Activated B cell treated with CpG ODN at 0.5 μM for 24 hours (primary cell): Measurements from ENCODE around the gene YBX2. TPM values are rescaled to one million over a fixed set of nuclear protein-coding genes. Genes with fewer than 3 reads are reported as not detected.
A peak's percentile ranks its signal among the peaks of the same experiment; 100 is the strongest.

ENCODE experiments used
- ATAC-seq: fragments of 200-7000 bp; cut with Tn5 transposase; one replicate; pipeline ENCODE4 v1.10.0; 2021; ENCODE audit warnings: low read depth, mild to moderate bottlenecking, moderate library complexity
- CTCF ChIA-PET: fragments of 350-600 bp; sonication (Branson Sonifier 250); formaldehyde crosslinking; loops from one replicate; lab custom pipeline; 2021; ENCODE audit warnings: antibody characterized with exemption; lab: Charles Lee
- POLR2A ChIA-PET: fragments of 350-600 bp; sonication (Branson Sonifier 250); formaldehyde crosslinking; loops from one replicate; lab custom pipeline; 2021; ENCODE audit warnings: antibody characterized with exemption; lab: Charles Lee
- DNase-seq: peaks from one replicate; pipeline ENCODE4 v3.0.0; 2022
- H3K27ac Mint-ChIP-seq: one replicate; pipeline ENCODE4 v1.8.0; 2020; ENCODE audit warnings: mixed read lengths
- H3K27me3 Mint-ChIP-seq: one replicate; pipeline ENCODE4 v1.8.0; 2021; ENCODE audit warnings: mixed read lengths
- H3K36me3 Mint-ChIP-seq: one replicate; pipeline ENCODE4 v1.8.0; 2021; ENCODE audit warnings: low read depth, mixed read lengths
- H3K4me1 Mint-ChIP-seq: one replicate; pipeline ENCODE4 v1.8.0; 2021; ENCODE audit warnings: mixed read lengths
- H3K4me3 Mint-ChIP-seq: one replicate; pipeline ENCODE4 v1.8.0; 2020; ENCODE audit warnings: mild to moderate bottlenecking, mixed read lengths
- H3K9me3 Mint-ChIP-seq: one replicate; pipeline ENCODE4 v1.8.0; 2020; ENCODE audit warnings: mixed read lengths
- CTCF ChIP-seq: fragments of 200-600 bp; IDR thresholded peaks from one replicate; pipeline ENCODE4 v1.8.0; 2022; ENCODE audit warnings: antibody characterized with exemption, mild to moderate bottlenecking
- intact Hi-C: fragments of 100-400 bp; cut with micrococcal nuclease; formaldehyde crosslinking; loops from one replicate; pipeline ENCODE4 v1.15.1; 2024
- total RNA-seq: library from RNA; stranded (reverse); gene quantifications from 2 replicates; pipeline ENCODE4 v1.2.3, GENCODE V29; 2022

YBX2 gene
- total RNA-seq, 1 donor from 2014 or later: 0.16 TPM

- no peak overlapping the region for H3K27ac Mint-ChIP-seq
Observed at GRCh38 chr17:7318121-7318860, 23.9 kb upstream of the YBX2 start.

DNA sequence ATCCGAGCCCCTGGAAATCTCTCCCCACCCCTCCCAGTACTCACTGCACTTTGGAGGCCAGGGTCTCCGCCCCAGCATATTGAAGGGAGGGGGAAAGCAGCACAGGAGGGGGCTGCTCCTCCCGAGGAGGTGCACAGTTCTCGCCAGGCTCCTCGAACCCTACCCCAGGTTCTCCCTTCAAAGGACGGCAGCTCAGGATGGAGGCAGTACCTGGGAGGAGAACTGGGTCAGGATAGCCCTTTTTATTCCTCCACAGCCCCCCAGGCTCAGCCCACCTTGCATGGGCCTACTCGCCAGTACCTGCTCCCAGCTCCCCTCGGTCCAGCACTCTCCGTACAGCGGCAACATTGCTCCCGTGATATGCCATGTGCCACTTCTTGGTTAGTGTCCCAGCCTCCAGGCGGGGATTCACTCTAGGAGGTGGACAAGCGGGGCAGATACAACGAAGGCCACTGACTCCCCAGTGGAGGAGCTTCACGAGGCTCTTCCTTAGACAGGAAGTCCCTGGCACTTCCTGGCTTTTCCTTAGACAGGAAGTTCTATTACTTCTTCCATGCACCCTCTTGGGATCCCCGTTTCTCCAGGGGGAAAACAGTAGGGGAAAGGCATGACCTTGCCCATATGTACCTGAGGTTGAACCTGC is 22.8 kb upstream of the YBX2 start:
- H3K9me3 Mint-ChIP-seq: no peaks in the 10 kb centered on the region
- H3K4me3 Mint-ChIP-seq: peak overlapping the region; percentile 44
- peaks cover 67% of the 10 kb centered on the region for H3K36me3 Mint-ChIP-seq
- DNase-seq: no peak
- no peak for ATAC-seq
- intact Hi-C loops: no loop called here
- TF ChIP-seq CTCF: no peak
- H3K27me3 Mint-ChIP-seq: no peaks in the 10 kb centered on the region
- ChIA-PET CTCF (interaction anchor here (1.1 to 1.3 kb wide), 2 partner anchors 12 to 38 kb away, joined by 3 read pairs; partner anchors contain the start of gene NEURL4), POLR2A (interaction anchor here (1.3 to 3.8 kb wide), 3 partner anchors 8 to 13 kb away, joined by 6 to 52 read pairs (median 12); partner anchors contain the start of gene NEURL4)
- peaks cover 34% of the 10 kb centered on the region for H3K4me1 Mint-ChIP-seq
- H3K27ac Mint-ChIP-seq: no peak overlapping the region

More at GRCh38 chr17:7318121-7318860, 23.9 kb upstream of the YBX2 start:
- DNase-seq (no peak), ATAC-seq (no peak)
- H3K36me3 Mint-ChIP-seq: peaks cover 67% of the 10 kb centered on the region
- peak overlapping the region; percentile 38 for H3K4me3 Mint-ChIP-seq
- POLR2A ChIA-PET: interaction anchor here (1.3 to 3.8 kb wide), 3 partner anchors 9 to 12 kb away, joined by 6 to 52 read pairs (median 12); partner anchors contain the start of gene NEURL4
- intact Hi-C loops: no loop called here
- no peaks in the 10 kb centered on the region for H3K27me3 Mint-ChIP-seq
- H3K4me1 Mint-ChIP-seq: peaks cover 24% of the 10 kb centered on the region
- no peaks in the 10 kb centered on the region for H3K9me3 Mint-ChIP-seq
- TF ChIP-seq CTCF: no peak
- CTCF ChIA-PET: interaction anchor here (1.3 kb wide), 1 partner anchor 11 kb away, joined by 3 read pairs; the partner anchor contains the start of gene NEURL4

- Mint-ChIP-seq H3K4me1 (peaks cover 46% of the 10 kb centered on the region), H3K9me3 (no peaks in the 10 kb centered on the region), H3K27me3 (no peaks in the 10 kb centered on the region), H3K4me3 (peak overlapping the region; percentile 89), H3K36me3 (peaks cover 66% of the 10 kb centered on the region), H3K27ac (peak overlapping the region; percentile 87)
- ATAC-seq: no peak
- ChIA-PET CTCF (interaction anchor here (1.0 to 1.3 kb wide), 4 partner anchors 9 to 270 kb away, joined by 3 to 4 read pairs (median 3); partner anchors contain the start of gene NEURL4), POLR2A (interaction anchor here (0.6 to 3.8 kb wide), 16 partner anchors 9 to 371 kb away, joined by 3 to 52 read pairs (median 5); partner anchors contain the start of genes ACAP1, MPDU1, NEURL4 and POLR2A)
- intact Hi-C loops: loop anchor here (1.0 kb wide), 2 partner anchors 8 to 14 kb away; partner anchors contain the start of genes EIF5A and NEURL4
- no peak for DNase-seq
- TF ChIP-seq CTCF: no peak
Observed at GRCh38 chr17:7315570-7316235, 21.3 kb upstream of the YBX2 start.

- Mint-ChIP-seq H3K36me3 (peaks cover 67% of the 10 kb centered on the region), H3K27ac (peak within 1 kb of the TSS; percentile 87), H3K27me3 (no peaks in the 10 kb centered on the region), H3K4me1 (peaks cover 54% of the 10 kb centered on the region), H3K9me3 (no peaks in the 10 kb centered on the region), H3K4me3 (peak within 1 kb of the TSS; percentile 89)
- intact Hi-C loops: loop anchor here (1.0 kb wide), 2 partner anchors 8 to 14 kb away; partner anchors contain the start of genes EIF5A and NEURL4
- no peak for TF ChIP-seq CTCF
- ATAC-seq: peak; percentile 82
- POLR2A ChIA-PET: interaction anchor here (0.6 to 3.8 kb wide), 21 partner anchors 10 to 372 kb away, joined by 3 to 52 read pairs (median 4); partner anchors contain the start of genes ACAP1, MPDU1, NEURL4 and PLSCR3
- peak; percentile 95 for DNase-seq
- CTCF ChIA-PET: interaction anchor here (1.0 to 2.8 kb wide), 6 partner anchors 10 to 137 kb away, joined by 3 to 12 read pairs (median 4); partner anchors contain the start of genes ACAP1 and NEURL4
Observed at GRCh38 chr17:7314719-7315569, 20.5 kb upstream of the YBX2 start, which contains the start of gene GPS2. GPS2 (minus strand) TSS chr17:7315360; CDS start chr17:7315052, 308 bp downstream.
